Osteoblast (primary cell): Measurements from ENCODE around the gene EEA1. TPM values are rescaled to one million over a fixed set of nuclear protein-coding genes. Genes with fewer than 3 reads are reported as not detected.

Experiments
- DNase-seq: peaks from one replicate; pipeline ENCODE4 v3.0.0; 2011; ENCODE audit warnings: low spot score, mixed read lengths; ENCODE audit not compliant: insufficient read length; ENCODE audit errors: missing footprints
- H2AFZ ChIP-seq: 2 replicates; pipeline ENCODE4 v1.6.0; 2011; ENCODE audit warnings: mild to moderate bottlenecking, low read length
- H3K27ac ChIP-seq: 2 replicates; pipeline ENCODE4 v1.5.1; 2011; ENCODE audit warnings: mild to moderate bottlenecking, low read depth, low read length, moderate library complexity
- H3K27me3 ChIP-seq: 2 replicates; pipeline ENCODE4 v1.6.0; 2012; ENCODE audit warnings: mild to moderate bottlenecking, control low read depth, inconsistent platforms, low read length, moderate library complexity; ENCODE audit not compliant: insufficient read depth
- H3K36me3 ChIP-seq: 2 replicates; pipeline ENCODE4 v1.5.1; 2011; ENCODE audit warnings: mild to moderate bottlenecking, low read length, control low read depth, moderate library complexity; ENCODE audit not compliant: insufficient read depth
- H3K4me1 ChIP-seq: 2 replicates; pipeline ENCODE4 v1.5.1; 2011; ENCODE audit warnings: mild to moderate bottlenecking, low read length, control low read depth, moderate library complexity; ENCODE audit not compliant: insufficient read depth
- H3K4me2 ChIP-seq: 2 replicates; pipeline ENCODE4 v1.6.0; 2011; ENCODE audit warnings: mild to moderate bottlenecking, low read length; ENCODE audit not compliant: insufficient read depth
- H3K4me3 ChIP-seq: fragments of 200-600 bp; sonication (generic); 3 replicates; pipeline ENCODE4 v1.5.1; 2012; ENCODE audit warnings: mild to moderate bottlenecking, low read length, inconsistent platforms; ENCODE audit not compliant: insufficient read depth
- H3K79me2 ChIP-seq: 2 replicates; pipeline ENCODE4 v1.6.0; 2012; ENCODE audit warnings: mild to moderate bottlenecking, low read length, control low read depth, inconsistent platforms; ENCODE audit not compliant: insufficient read depth
- H3K9me3 ChIP-seq: 2 replicates; pipeline ENCODE4 v1.5.1; 2011; ENCODE audit warnings: low read depth, low read length, control low read depth
- H4K20me1 ChIP-seq: 2 replicates; pipeline ENCODE4 v1.6.0; 2012; ENCODE audit warnings: mild to moderate bottlenecking, low read length, control low read depth; ENCODE audit not compliant: insufficient read depth
- small RNA-seq: library from RNA; depleted of rRNA; stranded (forward); fragments of <200 nt; gene quantifications from one replicate; pipeline ENCODE3, GENCODE V24; 2012
- total RNA-seq: library from RNA; depleted of rRNA; stranded (reverse); fragments of >200 nt; gene quantifications from 2 replicates; pipeline ENCODE4 v1.2.3, GENCODE V29; 2012
- TF ChIP-seq, protein P1 (sequence below): IDR thresholded peaks from 2 replicates; pipeline ENCODE4 v1.5.1; 2011; ENCODE audit warnings: mild to moderate bottlenecking, low read depth, low read length, moderate library complexity; ENCODE audit errors: extremely low read depth

The EEA1 gene
- total RNA-seq, 1 donor, result 32.9 TPM

GRCh38 chr12:92721130-92721529 is 208.0 kb downstream of the EEA1 start:
- no peak overlapping the region for H3K27ac ChIP-seq
- H2AFZ ChIP-seq, result no peak overlapping the region
- no peak overlapping the region for H3K4me3 ChIP-seq
- H3K4me1 ChIP-seq, result peaks cover 16% of the 10 kb centered on the region
- H3K9me3 ChIP-seq, result no peaks in the 10 kb centered on the region
- H3K36me3 ChIP-seq, result no peaks in the 10 kb centered on the region
- DNase-seq, result no peak
- H3K27me3 ChIP-seq, result no peaks in the 10 kb centered on the region
- H3K4me2 ChIP-seq, result no peak overlapping the region
- TF ChIP-seq, protein P1, sequence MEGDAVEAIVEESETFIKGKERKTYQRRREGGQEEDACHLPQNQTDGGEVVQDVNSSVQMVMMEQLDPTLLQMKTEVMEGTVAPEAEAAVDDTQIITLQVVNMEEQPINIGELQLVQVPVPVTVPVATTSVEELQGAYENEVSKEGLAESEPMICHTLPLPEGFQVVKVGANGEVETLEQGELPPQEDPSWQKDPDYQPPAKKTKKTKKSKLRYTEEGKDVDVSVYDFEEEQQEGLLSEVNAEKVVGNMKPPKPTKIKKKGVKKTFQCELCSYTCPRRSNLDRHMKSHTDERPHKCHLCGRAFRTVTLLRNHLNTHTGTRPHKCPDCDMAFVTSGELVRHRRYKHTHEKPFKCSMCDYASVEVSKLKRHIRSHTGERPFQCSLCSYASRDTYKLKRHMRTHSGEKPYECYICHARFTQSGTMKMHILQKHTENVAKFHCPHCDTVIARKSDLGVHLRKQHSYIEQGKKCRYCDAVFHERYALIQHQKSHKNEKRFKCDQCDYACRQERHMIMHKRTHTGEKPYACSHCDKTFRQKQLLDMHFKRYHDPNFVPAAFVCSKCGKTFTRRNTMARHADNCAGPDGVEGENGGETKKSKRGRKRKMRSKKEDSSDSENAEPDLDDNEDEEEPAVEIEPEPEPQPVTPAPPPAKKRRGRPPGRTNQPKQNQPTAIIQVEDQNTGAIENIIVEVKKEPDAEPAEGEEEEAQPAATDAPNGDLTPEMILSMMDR, result no peak
- no peaks in the 10 kb centered on the region for H4K20me1 ChIP-seq
- H3K79me2 ChIP-seq, result no peaks in the 10 kb centered on the region

Small RNAs within 50 kb of the gene (small RNA-seq; reads per million reads assigned to genes)
- 0.37 reads per million for gene RNU6-1329P

Other genes with a start within 250 kb of the EEA1 start
- not detected in 2 replicates for gene PLEKHG7, start 226.3 kb downstream of the EEA1 start, total RNA-seq